ENCODE results near the gene PAQR5.

The PAQR5 gene

GRCh38 chr15:69389426-69389825 is 90.7 kb downstream of the PAQR5 start:
- no peak for DNase-seq (ENCODE audit: low spot score)
- no peak for TF ChIP-seq CTCF (IDR thresholded peaks at IDR 0.05; ENCODE audit: extremely low read depth, missing control alignments)

GRCh38 chr15:69390575-69390974 is 91.9 kb downstream of the PAQR5 start:
- TF ChIP-seq CTCF (IDR thresholded peaks at IDR 0.05; ENCODE audit: extremely low read depth, missing control alignments): no peak

GRCh38 chr15:69391046-69391757 is 92.5 kb downstream of the PAQR5 start:
- no peak for TF ChIP-seq CTCF (IDR thresholded peaks at IDR 0.05; ENCODE audit: extremely low read depth, missing control alignments)
- DNase-seq (ENCODE audit: low spot score): no peak

More at GRCh38 chr15:69390575-69390974, 91.9 kb downstream of the PAQR5 start:
- DNase-seq (ENCODE audit: low spot score): no peak

- DNase-seq (ENCODE audit: low spot score): no peak
- no peak for TF ChIP-seq CTCF (IDR thresholded peaks at IDR 0.05; ENCODE audit: extremely low read depth, missing control alignments)
Observed at GRCh38 chr15:69392352-69392751, 93.6 kb downstream of the PAQR5 start.

- DNase-seq (ENCODE audit: low spot score): no peak
- TF ChIP-seq CTCF (IDR thresholded peaks at IDR 0.05; ENCODE audit: extremely low read depth, missing control alignments): no peak
Observed at GRCh38 chr15:69393831-69394491, 95.2 kb downstream of the PAQR5 start.

- peak; percentile 93 for TF ChIP-seq CTCF (IDR thresholded peaks at IDR 0.05; ENCODE audit: extremely low read depth, missing control alignments)
- peak; percentile 85 for DNase-seq (ENCODE audit: low spot score)
Observed at GRCh38 chr15:69394556-69395282, 96.0 kb downstream of the PAQR5 start.

GRCh38 chr15:69395460-69395859 is 96.7 kb downstream of the PAQR5 start:
- no peak for TF ChIP-seq CTCF (IDR thresholded peaks at IDR 0.05; ENCODE audit: extremely low read depth, missing control alignments)
- no peak for DNase-seq (ENCODE audit: low spot score)
